NCI-H1092 treated with DMSO at 0.1 percent for 48 hours (cell line): Measurements from ENCODE around the gene MAPK8IP3.
A peak's percentile ranks its signal among the peaks of the same experiment; 100 is the strongest.

Experiments
- DNase-seq: peaks from one replicate; lab custom pipeline; 2025; lab: John Stamatoyannopoulos, UW

Gene MAPK8IP3, protein sequence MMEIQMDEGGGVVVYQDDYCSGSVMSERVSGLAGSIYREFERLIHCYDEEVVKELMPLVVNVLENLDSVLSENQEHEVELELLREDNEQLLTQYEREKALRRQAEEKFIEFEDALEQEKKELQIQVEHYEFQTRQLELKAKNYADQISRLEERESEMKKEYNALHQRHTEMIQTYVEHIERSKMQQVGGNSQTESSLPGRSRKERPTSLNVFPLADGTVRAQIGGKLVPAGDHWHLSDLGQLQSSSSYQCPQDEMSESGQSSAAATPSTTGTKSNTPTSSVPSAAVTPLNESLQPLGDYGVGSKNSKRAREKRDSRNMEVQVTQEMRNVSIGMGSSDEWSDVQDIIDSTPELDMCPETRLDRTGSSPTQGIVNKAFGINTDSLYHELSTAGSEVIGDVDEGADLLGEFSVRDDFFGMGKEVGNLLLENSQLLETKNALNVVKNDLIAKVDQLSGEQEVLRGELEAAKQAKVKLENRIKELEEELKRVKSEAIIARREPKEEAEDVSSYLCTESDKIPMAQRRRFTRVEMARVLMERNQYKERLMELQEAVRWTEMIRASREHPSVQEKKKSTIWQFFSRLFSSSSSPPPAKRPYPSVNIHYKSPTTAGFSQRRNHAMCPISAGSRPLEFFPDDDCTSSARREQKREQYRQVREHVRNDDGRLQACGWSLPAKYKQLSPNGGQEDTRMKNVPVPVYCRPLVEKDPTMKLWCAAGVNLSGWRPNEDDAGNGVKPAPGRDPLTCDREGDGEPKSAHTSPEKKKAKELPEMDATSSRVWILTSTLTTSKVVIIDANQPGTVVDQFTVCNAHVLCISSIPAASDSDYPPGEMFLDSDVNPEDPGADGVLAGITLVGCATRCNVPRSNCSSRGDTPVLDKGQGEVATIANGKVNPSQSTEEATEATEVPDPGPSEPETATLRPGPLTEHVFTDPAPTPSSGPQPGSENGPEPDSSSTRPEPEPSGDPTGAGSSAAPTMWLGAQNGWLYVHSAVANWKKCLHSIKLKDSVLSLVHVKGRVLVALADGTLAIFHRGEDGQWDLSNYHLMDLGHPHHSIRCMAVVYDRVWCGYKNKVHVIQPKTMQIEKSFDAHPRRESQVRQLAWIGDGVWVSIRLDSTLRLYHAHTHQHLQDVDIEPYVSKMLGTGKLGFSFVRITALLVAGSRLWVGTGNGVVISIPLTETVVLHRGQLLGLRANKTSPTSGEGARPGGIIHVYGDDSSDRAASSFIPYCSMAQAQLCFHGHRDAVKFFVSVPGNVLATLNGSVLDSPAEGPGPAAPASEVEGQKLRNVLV (N-terminal part only)

DNA sequence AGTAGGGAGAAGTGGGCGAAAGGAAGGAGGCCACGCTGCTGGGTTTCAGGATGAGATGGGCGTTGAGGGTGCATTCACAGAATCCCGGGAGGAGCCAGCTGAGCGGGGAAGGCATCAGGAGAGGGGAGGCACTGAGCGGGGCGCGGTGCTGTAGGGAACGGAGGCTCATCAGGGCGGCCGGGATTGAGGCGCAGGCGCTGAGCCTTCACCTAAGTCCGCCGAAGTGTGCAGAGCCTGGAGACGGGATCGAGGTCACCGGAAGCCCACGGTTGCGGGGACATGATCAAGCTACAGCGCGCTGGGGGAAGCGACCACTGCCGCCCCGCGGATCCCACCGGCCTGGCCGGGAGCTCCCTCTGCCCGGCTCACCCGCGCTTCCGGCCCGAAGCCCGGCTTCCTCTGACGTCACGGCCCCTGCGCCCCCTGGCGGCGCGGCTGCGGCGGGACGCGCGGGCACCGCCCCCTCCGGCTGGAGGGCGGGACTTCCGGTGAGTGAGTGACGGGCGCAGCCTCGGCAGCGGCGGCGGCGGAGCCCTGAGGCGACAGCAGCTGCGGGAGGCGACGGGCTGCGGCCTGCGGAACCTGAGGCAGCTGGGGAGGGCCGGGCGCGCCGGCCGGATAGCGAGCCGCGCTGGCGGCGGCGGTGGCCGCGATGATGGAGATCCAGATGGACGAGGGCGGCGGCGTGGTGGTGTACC is at the start of gene MAPK8IP3:
Gene MAPK8IP3, plus strand, starts transcription at position 508 of the 698 bp plus-strand sequence. Its CDS starts 145 bp downstream, at position 653.
- peak; percentile 91 for DNase-seq

DNA sequence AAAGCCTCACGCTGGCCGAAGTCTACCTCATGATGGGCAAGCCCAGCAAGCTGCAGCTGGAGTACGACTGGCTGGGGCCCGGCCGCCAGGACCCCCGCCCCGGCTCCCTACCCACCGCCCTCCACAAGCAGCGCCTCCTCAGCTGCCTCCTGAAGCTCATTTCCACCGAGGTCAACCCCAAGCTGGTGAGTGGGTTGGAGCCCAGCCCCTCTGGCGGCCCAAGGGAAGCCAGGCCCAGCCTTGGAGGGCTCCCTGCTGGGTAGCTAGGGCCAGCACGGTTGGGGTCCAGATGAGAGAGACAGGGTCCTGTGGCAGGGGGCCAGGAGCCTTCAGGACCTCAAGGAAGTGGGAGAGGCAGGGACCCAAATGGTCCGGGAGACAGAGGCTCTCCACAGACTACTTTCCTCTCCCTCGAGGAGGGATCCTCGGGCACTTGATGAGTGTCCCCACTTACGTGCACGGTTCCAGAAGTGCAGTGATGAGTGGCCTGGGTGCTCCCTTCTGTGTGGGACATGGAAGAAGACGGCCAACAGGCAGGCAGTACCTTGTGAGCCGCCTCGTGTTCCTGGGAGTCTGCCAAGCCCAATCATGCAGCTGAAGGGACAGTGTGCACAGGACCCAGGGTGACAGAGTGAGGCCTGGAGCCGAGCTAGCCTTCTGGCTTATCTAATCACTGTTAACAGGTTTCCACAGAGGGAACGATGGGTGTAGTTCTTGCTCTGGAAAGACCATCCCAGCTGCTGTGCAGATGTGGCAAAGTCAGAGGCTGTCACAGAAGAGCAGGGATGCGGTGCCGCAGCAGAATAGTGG is 49.0 kb upstream of the MAPK8IP3 start:
- DNase-seq = no peak

DNA sequence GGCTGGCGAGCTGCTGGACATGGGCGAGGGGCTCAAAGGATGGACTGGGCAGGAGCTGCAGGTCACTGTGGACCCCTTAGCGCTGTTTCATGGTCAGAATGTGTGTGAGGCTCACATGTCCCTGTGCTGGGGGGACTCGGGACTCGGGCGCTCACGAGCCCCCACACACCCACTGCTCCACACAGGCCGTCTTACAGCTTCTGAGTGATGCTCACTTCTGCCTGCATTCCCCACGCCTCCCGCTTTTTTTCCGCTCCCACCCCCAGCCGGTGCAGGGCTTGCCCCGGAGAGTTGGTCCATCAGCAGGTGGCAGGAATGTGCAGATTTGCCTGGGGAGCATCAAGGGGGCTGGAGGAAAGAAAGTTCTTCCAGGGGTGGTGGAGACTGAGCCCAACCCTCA is 48.2 kb upstream of the MAPK8IP3 start:
- DNase-seq = no peak

DNA sequence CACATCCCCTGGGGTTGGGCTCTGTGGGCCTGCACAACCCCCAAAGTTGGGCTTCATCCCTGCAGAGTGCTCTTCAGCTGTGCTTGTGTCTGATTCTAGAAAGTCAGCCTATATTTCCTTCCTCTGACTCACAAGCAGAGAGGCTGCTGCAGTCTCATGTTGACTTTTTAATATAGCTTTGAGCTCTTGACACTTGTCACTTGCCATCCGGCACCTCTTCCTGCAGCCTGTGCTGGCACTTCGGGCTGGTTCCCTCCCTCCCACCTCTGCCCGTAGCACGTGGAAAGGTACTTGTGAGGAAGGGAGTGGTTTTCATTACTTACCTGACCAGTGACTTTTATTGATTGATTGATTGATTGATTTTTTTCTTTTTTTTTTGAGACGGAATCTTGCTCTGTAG is 47.0 kb upstream of the MAPK8IP3 start:
- DNase-seq = no peak

DNA sequence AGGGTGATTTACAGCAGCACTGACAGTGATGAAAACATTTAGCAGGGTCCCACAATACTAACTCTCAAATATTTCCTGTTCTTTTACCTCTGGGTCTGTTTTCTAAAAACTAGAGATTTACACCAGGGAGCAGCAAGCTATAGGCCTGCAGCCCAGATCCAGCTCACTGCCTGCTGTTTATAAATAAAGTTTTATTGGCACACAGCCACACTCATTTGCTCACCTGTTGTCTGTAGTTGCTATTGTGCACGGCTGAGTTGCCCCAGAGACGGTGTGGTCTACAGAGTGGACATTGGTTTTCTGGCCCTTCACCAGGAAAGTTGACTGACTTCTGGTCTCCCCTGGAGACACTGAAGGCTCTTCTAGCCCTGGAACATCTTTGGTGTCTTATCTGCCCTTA is 44.2 kb upstream of the MAPK8IP3 start:
- DNase-seq = no peak

DNA sequence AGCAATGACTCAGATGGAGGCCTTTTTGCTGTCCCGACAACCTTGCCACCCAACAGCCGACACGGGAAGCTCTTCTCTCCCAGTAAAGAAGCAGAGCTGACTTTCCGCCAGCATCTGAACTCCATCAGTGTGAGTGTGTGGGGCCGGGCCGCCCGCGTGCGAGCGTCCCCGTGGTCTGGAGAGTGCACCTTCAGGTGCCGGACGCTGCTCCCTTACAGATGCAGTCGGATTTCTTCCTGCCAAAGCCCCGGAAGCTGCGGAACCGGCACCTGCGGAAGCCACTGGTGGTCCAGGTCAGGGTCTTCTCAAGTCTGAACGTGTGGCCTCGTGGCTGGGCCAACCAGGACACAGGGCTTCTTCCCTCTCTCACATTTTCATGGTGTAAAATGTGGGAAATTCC is 43.5 kb upstream of the MAPK8IP3 start:
- no peak for DNase-seq

DNA sequence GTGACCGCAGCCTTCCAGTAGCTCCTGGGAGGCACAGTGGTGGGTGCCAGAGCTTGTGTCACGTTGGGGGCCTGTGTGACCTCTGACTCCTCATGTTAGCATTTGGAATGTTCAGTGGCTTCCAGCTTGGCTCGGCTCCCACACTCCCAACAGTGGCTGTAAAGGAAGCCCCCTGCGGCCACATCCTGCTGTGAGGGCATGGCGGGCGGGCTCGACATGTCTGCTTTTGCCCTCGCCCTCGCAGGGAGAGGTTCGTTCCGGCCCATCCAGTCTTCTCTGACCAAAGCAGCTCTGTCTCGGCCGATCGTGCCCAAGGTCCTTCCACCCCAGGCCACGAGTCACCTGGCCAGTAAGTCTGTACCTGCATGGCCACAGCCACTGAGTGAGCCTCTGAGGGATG is 40.2 kb upstream of the MAPK8IP3 start:
- DNase-seq = no peak

DNA sequence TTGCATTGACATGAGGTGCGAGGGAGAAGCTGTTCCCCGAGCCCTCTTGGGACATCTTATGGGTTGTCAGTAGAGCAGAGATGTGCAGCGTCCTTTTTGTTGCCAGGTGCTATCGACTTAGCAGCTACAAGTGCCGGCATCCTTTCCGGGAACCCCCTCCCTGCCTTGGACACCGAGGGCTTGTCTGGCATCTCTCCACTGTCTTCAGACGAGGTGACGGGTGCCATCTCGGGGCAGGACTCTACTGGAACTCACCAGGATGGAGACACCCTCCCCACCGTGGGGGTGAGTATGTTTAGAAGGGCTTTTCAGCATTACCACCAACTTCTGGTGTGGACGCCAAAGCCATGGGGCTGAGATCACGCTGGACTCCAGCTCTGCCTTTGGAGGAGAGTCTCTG is 39.7 kb upstream of the MAPK8IP3 start:
- DNase-seq = no peak

DNA sequence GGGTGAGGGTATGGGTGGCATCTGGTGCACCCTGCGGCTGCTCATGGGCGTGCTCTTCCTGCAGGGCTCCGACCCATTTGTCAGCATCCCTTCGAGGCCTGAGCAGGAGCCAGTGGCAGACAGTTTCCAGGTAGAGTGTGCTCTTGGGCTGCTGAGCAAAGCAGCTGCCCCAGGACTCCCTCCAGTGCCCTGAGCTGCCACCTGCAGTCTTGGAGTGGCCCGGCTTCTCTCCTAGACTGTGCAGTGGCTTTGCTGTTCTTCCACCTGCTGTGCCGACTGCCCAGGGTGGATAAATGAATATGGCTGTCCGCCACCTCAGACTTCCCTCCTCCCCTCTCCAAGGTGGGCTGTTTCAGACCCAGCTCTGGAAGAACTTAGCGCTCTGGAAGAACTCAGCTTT is 38.7 kb upstream of the MAPK8IP3 start:
- no peak for DNase-seq

DNA sequence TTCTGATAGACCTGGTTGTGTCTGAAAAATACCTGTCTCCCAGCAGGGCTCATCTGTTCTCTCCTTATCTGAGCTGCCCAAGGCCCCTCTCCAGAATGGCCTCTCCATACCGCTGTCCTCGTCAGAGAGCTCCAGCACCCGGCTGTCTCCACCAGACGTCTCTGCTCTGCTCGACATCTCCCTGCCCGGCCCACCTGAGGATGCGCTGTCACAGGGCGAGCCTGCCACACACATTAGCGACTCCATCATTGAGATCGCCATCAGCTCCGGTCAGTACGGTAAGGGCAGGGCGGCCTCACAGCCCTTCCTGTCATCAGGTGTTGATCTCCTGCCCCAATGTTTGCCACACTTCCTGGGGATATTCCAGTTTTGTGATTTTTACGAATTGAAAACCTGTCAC is 38.1 kb upstream of the MAPK8IP3 start:
- DNase-seq = no peak

DNA sequence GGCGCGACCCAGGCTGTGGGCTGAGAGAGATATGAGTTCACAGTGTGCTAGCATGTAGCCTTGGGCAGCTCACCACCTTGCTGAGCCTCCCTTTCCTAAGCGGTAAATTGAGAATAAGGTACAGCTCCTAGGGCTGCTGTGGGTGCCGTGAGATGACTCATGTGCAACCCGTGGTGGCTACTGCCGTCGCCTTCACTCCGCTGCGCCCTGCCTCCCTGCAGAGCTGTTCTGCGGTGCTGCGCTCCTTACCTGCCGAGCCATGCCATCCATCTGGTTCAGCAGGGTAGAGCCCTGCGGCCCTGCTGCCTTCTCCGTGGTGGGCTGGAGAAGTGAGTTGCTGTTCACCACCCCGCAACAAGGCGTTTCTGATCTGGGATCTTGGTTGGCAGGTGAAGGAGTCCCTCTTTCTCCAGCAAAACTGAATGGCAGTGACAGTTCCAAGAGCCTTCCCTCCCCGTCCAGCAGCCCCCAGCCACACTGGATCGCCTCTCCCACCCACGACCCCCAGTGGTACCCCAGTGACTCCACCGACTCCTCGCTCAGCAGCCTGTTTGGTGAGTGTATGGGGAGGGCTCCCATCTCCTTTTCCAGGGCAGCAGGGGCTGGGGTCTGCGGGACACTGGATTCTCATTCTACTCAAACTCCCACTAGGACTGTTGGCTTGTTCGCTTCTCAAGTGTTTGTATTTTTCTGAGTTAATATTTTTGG is 37.2 kb upstream of the MAPK8IP3 start:
- no peak for DNase-seq

DNA sequence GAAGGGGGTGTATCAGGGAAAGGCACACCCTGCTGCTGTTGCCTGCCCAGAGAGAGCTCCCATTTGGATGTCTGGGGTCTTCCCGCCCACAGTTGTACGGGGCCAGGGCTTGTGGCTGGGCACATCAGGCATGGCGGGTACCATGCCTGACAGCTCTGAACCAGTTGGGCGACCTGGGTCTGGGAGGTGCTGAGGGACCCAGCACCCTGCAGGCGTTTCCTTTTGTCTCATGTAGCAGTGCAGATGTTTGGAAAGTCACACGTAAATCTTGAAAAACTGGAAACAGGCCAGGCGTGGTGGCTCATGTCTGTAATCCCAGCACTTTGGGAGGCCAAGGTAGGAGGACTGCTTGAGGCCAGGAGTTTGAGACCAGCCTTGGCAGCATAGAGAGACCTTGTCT is 36.3 kb upstream of the MAPK8IP3 start:
- DNase-seq = no peak

DNA sequence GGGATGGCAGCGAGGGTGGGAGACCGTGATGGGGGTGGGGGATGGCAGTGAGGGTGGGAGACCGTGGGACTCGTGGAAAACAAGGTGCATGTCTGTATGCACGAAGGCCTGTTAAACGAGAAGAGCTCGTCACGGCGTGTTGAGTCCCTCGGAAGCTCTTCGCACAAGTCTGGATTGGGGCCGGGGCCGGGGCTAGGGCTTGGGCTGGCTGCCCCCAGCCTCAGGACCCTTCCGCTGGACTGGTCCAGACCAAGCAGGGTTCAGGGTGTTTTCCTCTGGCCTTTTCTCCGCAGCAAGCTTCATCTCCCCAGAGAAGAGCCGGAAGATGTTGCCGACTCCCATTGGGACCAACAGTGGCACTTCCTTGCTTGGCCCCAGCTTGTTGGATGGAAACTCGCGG is 35.6 kb upstream of the MAPK8IP3 start:
- DNase-seq = no peak

DNA sequence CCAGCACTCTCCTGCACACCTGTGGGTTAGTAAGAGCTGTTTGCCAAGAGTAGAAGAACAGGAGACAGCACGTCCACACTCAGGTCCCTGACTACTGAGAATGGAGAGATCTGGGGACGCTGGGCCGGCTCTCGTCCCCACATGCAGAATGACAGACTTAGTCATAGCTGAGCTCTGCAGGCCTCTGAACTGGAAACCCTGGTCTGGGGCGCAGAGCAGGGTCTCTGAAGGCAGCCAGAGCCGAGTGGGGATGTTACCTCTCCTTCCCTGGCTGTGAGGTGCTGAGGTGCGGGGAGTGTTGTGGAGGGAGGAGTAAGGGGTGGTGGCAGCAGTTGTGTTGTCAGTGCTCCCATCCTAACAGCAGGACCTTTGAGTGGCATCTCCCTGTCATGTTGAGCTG is 35.1 kb upstream of the MAPK8IP3 start:
- no peak for DNase-seq

DNA sequence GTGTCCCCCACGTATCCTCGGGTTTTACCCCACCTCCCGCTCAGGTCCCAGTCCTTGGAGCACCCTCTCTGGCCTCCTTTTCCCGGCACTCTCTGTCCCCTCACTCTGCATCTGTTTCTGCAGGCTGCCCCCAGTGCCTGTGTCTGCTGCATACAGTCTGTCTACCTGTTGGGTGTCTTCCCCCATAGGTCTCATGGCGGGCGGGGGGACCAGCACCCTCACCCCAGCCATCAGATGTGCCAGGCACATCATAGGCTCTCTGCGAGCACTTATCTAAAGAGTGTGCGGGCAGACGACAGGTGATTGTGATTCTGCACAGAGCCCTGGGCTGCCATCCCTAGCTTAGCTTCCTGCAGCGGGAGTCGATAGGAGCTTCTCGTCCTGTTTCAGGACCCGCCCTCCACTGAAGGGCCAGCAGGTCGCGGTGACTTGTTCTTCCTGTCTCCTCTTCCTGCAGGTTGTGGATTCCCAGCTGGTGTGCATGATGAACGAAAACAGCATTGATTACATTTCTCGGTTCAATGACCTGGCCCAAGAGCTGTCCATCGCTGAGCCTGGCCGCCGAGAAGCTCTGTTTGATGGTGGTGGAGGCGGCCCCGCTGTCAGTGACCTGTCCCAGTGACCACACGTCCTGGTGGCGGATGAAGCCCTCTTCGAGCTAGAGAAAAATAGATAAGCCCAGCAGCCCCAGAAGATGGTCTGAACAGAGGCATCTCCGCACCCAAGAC is 32.4 kb upstream of the MAPK8IP3 start:
- DNase-seq = no peak

DNA sequence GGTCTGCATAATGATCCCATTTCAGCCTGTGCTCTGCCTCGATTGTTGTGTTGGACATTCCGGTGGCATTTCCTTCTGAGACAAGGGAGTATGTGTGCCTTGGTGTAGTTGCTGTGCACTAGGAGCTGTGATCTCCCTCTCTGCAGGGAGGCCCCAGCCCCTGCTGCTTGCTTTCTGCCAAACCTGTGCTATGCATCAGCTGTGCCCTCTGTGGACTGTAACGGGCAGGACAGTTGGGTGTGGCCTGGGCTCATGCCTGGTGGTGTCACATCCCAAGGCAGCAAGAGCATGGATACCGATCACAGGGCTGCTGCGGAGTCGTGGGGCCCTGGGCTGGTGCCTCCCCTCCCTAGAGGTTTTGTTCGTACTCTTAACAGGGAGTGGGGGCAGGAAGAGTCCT is 31.7 kb upstream of the MAPK8IP3 start:
- DNase-seq = no peak

DNA sequence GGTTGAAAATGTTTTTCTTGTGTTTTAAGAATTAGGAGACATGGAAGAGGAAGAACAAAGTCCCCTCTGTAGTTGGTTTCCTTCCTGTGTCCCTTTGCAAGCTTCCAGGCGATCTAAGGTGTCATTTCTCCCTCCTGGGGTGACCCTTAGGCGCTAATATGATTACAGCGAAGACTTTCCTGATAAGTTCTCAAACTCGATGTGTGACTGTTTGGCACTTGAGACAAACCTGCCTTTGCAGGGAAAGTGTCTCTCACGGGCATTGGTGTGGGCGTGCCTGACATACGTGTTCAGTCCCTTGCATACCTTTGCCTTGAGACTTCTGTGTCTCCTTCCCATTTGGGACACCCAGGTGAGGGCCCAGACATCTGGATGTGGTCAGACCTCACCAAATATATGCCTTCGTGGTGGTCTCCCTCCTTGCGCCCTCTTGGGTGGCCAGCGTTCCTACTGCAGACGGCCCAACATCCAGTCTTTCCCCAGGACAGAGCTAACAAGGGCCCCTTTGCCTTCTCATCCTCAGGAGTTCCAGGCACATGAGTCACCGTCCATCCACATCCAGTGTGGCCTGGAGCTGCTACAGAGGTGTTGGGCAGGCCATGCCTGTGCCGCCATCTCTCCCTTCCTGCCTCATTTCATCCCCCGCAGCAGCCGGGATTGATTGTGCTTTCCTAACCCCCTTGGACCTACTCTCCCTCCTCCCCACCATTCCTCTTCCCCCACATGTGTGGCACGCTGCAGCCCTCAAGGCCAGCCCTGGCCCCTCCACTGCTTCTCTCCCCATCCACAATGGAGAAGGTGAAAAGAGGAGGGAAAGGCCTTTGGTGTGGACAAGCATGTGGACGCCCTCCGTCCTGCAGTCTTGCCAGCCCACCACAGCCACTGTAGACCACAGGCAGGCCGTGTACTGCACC is 31.0 kb upstream of the MAPK8IP3 start:
- DNase-seq = no peak

DNA sequence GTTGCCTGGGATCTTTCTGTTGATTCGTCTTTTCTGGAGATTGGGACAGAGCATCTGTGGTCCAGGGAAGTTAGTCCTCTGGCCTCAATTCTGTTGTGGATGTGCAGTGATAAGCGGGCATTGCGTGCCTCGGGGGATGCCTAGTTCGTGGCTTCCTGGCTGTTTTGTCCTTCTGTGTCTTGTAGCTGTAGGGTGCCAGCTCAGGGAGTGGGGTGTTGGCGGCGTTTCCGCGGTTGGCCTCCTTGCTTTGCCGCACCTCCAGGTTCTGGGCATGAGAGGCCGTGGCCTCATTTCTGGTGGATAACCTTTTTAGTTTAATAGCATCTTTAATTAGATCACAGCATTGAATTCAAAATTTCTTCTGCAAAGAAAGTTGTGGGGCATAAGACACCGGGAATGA is 29.3 kb upstream of the MAPK8IP3 start:
- no peak for DNase-seq
